Stimulated activated CD8-positive, alpha-beta memory T cell treated with anti-CD3 and anti-CD28 coated beads, Interleukin-7, amount 100 ng/mL, for 1 hour (primary cell): ENCODE data around the gene SLC7A1.

ENCODE experiments used
- DNase-seq, 2 donors: peaks; one replicate each; pipeline ENCODE4 v3.0.0-alpha.2; 2020; ENCODE audit warnings: low read depth in 2 of 2

The SLC7A1 gene

GRCh38 chr13:29530901-29531300 lies 64.6 kb downstream of the SLC7A1 start:
- DNase-seq, result no peak

- DNase-seq, result no peak
These were observed 65.7 kb downstream of the SLC7A1 start for GRCh38 chr13:29529754-29530153.

- no peak for DNase-seq
These were observed 67.6 kb downstream of the SLC7A1 start for GRCh38 chr13:29527916-29528315.

- no peak for DNase-seq
These were observed 68.0 kb downstream of the SLC7A1 start for GRCh38 chr13:29527511-29527910.

- no peak for DNase-seq
These were observed 68.7 kb downstream of the SLC7A1 start for GRCh38 chr13:29526741-29527140.

GRCh38 chr13:29525757-29526156 lies 69.7 kb downstream of the SLC7A1 start:
- DNase-seq, result no peak

- no peak for DNase-seq
These were observed 70.8 kb downstream of the SLC7A1 start for GRCh38 chr13:29524641-29525040.

GRCh38 chr13:29524176-29524575 lies 71.3 kb downstream of the SLC7A1 start:
- DNase-seq, result no peak

GRCh38 chr13:29523199-29523961 lies 72.1 kb downstream of the SLC7A1 start:
- no peak for DNase-seq

GRCh38 chr13:29522044-29522685 lies 73.3 kb downstream of the SLC7A1 start:
- DNase-seq, result no peak

- DNase-seq, result no peak
These were observed 74.2 kb downstream of the SLC7A1 start for GRCh38 chr13:29521336-29521735.

GRCh38 chr13:29520671-29521070 lies 74.8 kb downstream of the SLC7A1 start:
- DNase-seq, result no peak

GRCh38 chr13:29519921-29520320 lies 75.6 kb downstream of the SLC7A1 start:
- no peak for DNase-seq

GRCh38 chr13:29516880-29517279 lies 78.6 kb downstream of the SLC7A1 start:
- no peak for DNase-seq

GRCh38 chr13:29516012-29516411 lies 79.5 kb downstream of the SLC7A1 start:
- no peak for DNase-seq

- no peak for DNase-seq
These were observed 80.1 kb downstream of the SLC7A1 start for GRCh38 chr13:29515372-29515771.

- DNase-seq, result no peak
These were observed 80.7 kb downstream of the SLC7A1 start for GRCh38 chr13:29514720-29515310.

- DNase-seq, result no peak
These were observed 81.3 kb downstream of the SLC7A1 start for GRCh38 chr13:29513981-29514719.

GRCh38 chr13:29513002-29513980 lies 82.2 kb downstream of the SLC7A1 start:
- no peak for DNase-seq

GRCh38 chr13:29511980-29512379 lies 83.5 kb downstream of the SLC7A1 start:
- no peak for DNase-seq
